Activated B cell treated with CpG ODN at 0.5 μM for 24 hours (primary cell): Measurements from ENCODE around the gene PRSS3. TPM values are rescaled to one million over a fixed set of nuclear protein-coding genes. Genes with fewer than 3 reads are reported as not detected.

Source experiments
- ATAC-seq: fragments of 200-7000 bp; cut with Tn5 transposase; one replicate; pipeline ENCODE4 v1.10.0; 2021; ENCODE audit warnings: low read depth, mild to moderate bottlenecking, moderate library complexity
- CTCF ChIA-PET: fragments of 350-600 bp; sonication (Branson Sonifier 250); formaldehyde crosslinking; loops from one replicate; lab custom pipeline; 2021; ENCODE audit warnings: antibody characterized with exemption; lab: Charles Lee
- POLR2A ChIA-PET: fragments of 350-600 bp; sonication (Branson Sonifier 250); formaldehyde crosslinking; loops from one replicate; lab custom pipeline; 2021; ENCODE audit warnings: antibody characterized with exemption; lab: Charles Lee
- DNase-seq: peaks from one replicate; pipeline ENCODE4 v3.0.0; 2022
- H3K27ac Mint-ChIP-seq: one replicate; pipeline ENCODE4 v1.8.0; 2020; ENCODE audit warnings: mixed read lengths
- H3K27me3 Mint-ChIP-seq: one replicate; pipeline ENCODE4 v1.8.0; 2021; ENCODE audit warnings: mixed read lengths
- H3K36me3 Mint-ChIP-seq: one replicate; pipeline ENCODE4 v1.8.0; 2021; ENCODE audit warnings: low read depth, mixed read lengths
- H3K4me1 Mint-ChIP-seq: one replicate; pipeline ENCODE4 v1.8.0; 2021; ENCODE audit warnings: mixed read lengths
- H3K4me3 Mint-ChIP-seq: one replicate; pipeline ENCODE4 v1.8.0; 2020; ENCODE audit warnings: mild to moderate bottlenecking, mixed read lengths
- H3K9me3 Mint-ChIP-seq: one replicate; pipeline ENCODE4 v1.8.0; 2020; ENCODE audit warnings: mixed read lengths
- CTCF ChIP-seq: fragments of 200-600 bp; IDR thresholded peaks from one replicate; pipeline ENCODE4 v1.8.0; 2022; ENCODE audit warnings: antibody characterized with exemption, mild to moderate bottlenecking
- intact Hi-C: fragments of 100-400 bp; cut with micrococcal nuclease; formaldehyde crosslinking; loops from one replicate; pipeline ENCODE4 v1.15.1; 2024
- total RNA-seq: library from RNA; stranded (reverse); gene quantifications from 2 replicates; pipeline ENCODE4 v1.2.3, GENCODE V29; 2022

Gene PRSS3
- total RNA-seq, 1 donor from 2014 or later = not detected

GRCh38 chr9:33780276-33780675, 15.1 kb upstream of the PRSS3 start:
- POLR2A ChIA-PET = no interaction called here
- intact Hi-C loops = no loop called here
- TF ChIP-seq CTCF = no peak
- ATAC-seq (no peak), DNase-seq (no peak)
- no peak overlapping the region for H3K4me3 Mint-ChIP-seq
- H3K36me3 Mint-ChIP-seq = no peaks in the 10 kb centered on the region
- peaks cover 9% of the 10 kb centered on the region for H3K27me3 Mint-ChIP-seq
- CTCF ChIA-PET = no interaction called here
- H3K9me3 Mint-ChIP-seq = no peaks in the 10 kb centered on the region
- H3K27ac Mint-ChIP-seq = no peak overlapping the region
- peaks cover 5% of the 10 kb centered on the region for H3K4me1 Mint-ChIP-seq

- no peaks in the 10 kb centered on the region for H3K36me3 Mint-ChIP-seq
- H3K27me3 Mint-ChIP-seq = peaks cover 7% of the 10 kb centered on the region
- DNase-seq (no peak), ATAC-seq (no peak)
- peaks cover 5% of the 10 kb centered on the region for H3K4me1 Mint-ChIP-seq
- no peaks in the 10 kb centered on the region for H3K9me3 Mint-ChIP-seq
- intact Hi-C loops = no loop called here
- ChIA-PET POLR2A (no interaction called here), CTCF (no interaction called here)
- TF ChIP-seq CTCF = no peak
- H3K4me3 Mint-ChIP-seq = no peak overlapping the region
- no peak overlapping the region for H3K27ac Mint-ChIP-seq
Measured at GRCh38 chr9:33781736-33782135, 13.6 kb upstream of the PRSS3 start.

- DNase-seq = no peak
- H3K27ac Mint-ChIP-seq = no peak overlapping the region
- CTCF ChIA-PET = no interaction called here
- H3K27me3 Mint-ChIP-seq = peaks cover 7% of the 10 kb centered on the region
- POLR2A ChIA-PET = no interaction called here
- H3K4me1 Mint-ChIP-seq = peaks cover 5% of the 10 kb centered on the region
- intact Hi-C loops = no loop called here
- ATAC-seq = no peak
- H3K4me3 Mint-ChIP-seq = no peak overlapping the region
- TF ChIP-seq CTCF = no peak
- no peaks in the 10 kb centered on the region for H3K36me3 Mint-ChIP-seq
- H3K9me3 Mint-ChIP-seq = no peaks in the 10 kb centered on the region
Measured at GRCh38 chr9:33782395-33783152, 12.8 kb upstream of the PRSS3 start.

- intact Hi-C loops = loop anchor here (1.0 kb wide), 1 partner anchor 66 kb away; no protein-coding TSS in a partner anchor
- no peak overlapping the region for H3K27ac Mint-ChIP-seq
- no peaks in the 10 kb centered on the region for H3K9me3 Mint-ChIP-seq
- DNase-seq (no peak), ATAC-seq (no peak)
- peaks cover 4% of the 10 kb centered on the region for H3K27me3 Mint-ChIP-seq
- no peak for TF ChIP-seq CTCF
- POLR2A ChIA-PET = no interaction called here
- H3K4me3 Mint-ChIP-seq = no peak overlapping the region
- H3K36me3 Mint-ChIP-seq = no peaks in the 10 kb centered on the region
- H3K4me1 Mint-ChIP-seq = no peaks in the 10 kb centered on the region
- CTCF ChIA-PET = no interaction called here
Measured at GRCh38 chr9:33785914-33786313, 9.4 kb upstream of the PRSS3 start.

DNA sequence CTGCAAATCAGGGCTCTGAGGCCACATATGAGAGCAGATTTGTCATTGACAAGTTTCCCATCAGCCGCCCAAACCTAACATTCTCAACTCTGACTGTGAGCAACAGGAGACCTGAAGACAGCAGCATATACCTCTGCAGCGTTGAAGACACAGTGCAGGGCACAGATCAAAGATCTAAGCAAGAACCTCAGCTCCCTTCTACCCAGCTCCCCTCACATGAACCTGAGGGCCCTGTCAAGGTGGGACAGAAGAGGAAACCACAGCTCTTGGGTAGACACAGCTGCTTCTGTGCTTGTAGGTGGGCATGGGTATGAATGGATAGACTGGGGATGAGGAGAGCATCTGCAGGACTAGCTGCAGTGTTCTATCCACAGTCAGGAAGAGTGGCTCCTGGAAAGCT, 8.7 kb upstream of the PRSS3 start:
- Mint-ChIP-seq H3K27me3 (peaks cover 4% of the 10 kb centered on the region), H3K9me3 (no peaks in the 10 kb centered on the region), H3K27ac (no peak overlapping the region), H3K36me3 (no peaks in the 10 kb centered on the region), H3K4me1 (no peaks in the 10 kb centered on the region), H3K4me3 (no peak overlapping the region)
- intact Hi-C loops = loop anchor here (1.0 kb wide), 1 partner anchor 66 kb away; no protein-coding TSS in a partner anchor
- TF ChIP-seq CTCF = no peak
- ChIA-PET POLR2A (no interaction called here), CTCF (interaction anchor here (1.5 kb wide), 1 partner anchor 28 kb away, joined by 3 read pairs; no protein-coding TSS in a partner anchor)
- no peak for ATAC-seq
- DNase-seq = no peak
